Measurements from ENCODE around the gene MED25. TPM values are rescaled to one million over a fixed set of nuclear protein-coding genes. Genes with fewer than 3 reads are reported as not detected.

Gene MED25
- total and polyA plus RNA-seq, 4 donors = 42.6 to 75.2 (median 48.1) TPM

GRCh38 chr19:49882643-49883042 lies 64.6 kb downstream of the MED25 start:
- Histone ChIP-seq H3K9ac (ENCODE audit: insufficient read depth in 1 of 2, low read length in 2 of 2) (no peak overlapping the region), H3K9me3 (ENCODE audit: control insufficient read depth in 4 of 4, insufficient read depth in 3 of 4, low read length in 3 of 4) (peaks cover 0 to 2% (median 0%) of the 10 kb centered on the region in 4 donors), H3K4me1 (ENCODE audit: control insufficient read depth in 5 of 5, insufficient read depth in 5 of 5, low read length in 5 of 5) (peaks cover 0 to 10% (median 0%) of the 10 kb centered on the region in 5 donors), H3K36me3 (ENCODE audit: control insufficient read depth in 4 of 4, insufficient read depth in 4 of 4, low read length in 4 of 4) (peaks cover 17 to 58% (median 46%) of the 10 kb centered on the region in 4 donors), H3K27me3 (ENCODE audit: control insufficient read depth in 3 of 3, insufficient read depth in 3 of 3, low read length in 2 of 3) (no peaks in the 10 kb centered on the region), H3K27ac (ENCODE audit: low read depth in 1 of 2, low read length in 1 of 2) (no peak overlapping the region), H3K4me3 (no peak overlapping the region)
- no peak for ATAC-seq (ENCODE audit: insufficient read depth, low FRiP score)
- 97 to 98% methylated on average over 14 of the region's 14 CpGs for WGBS, 2 donors
- no peak for DNase-seq
- no peak for TF ChIP-seq CTCF (IDR thresholded peaks at IDR 0.05; ENCODE audit: control extremely low read depth, extremely low read depth)

DNA sequence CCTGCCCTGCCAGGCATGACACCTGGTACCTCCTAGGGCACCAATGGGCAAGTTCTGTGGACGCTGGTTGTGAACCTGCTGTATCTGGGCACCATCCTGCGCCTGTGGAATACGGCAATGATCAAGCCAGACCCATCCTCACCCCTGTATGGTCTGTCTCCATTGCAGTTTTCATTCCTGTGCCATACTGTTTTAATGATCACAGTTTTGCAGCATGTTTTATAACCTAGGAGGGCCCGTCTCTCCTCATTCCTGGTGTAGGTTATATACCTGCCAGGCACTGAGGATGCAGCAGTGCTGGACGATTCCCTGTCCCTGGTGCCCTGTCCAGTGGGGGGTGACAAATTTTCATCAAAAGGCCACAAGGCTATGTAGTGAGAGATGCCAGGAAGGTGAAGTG lies 65.0 kb downstream of the MED25 start:
- no peak for ATAC-seq (ENCODE audit: insufficient read depth, low FRiP score)
- no peak overlapping the region for H3K27ac ChIP-seq (ENCODE audit: low read depth in 1 of 2, low read length in 1 of 2)
- no peak for DNase-seq
- H3K9me3 ChIP-seq (ENCODE audit: control insufficient read depth in 4 of 4, insufficient read depth in 3 of 4, low read length in 3 of 4) = peaks cover 0 to 2% (median 0%) of the 10 kb centered on the region in 4 donors
- no peaks in the 10 kb centered on the region for H3K27me3 ChIP-seq (ENCODE audit: control insufficient read depth in 3 of 3, insufficient read depth in 3 of 3, low read length in 2 of 3)
- peaks cover 0 to 8% (median 0%) of the 10 kb centered on the region in 5 donors for H3K4me1 ChIP-seq (ENCODE audit: control insufficient read depth in 5 of 5, insufficient read depth in 5 of 5, low read length in 5 of 5)
- no peak for TF ChIP-seq CTCF (IDR thresholded peaks at IDR 0.05; ENCODE audit: control extremely low read depth, extremely low read depth)
- H3K36me3 ChIP-seq (ENCODE audit: control insufficient read depth in 4 of 4, insufficient read depth in 4 of 4, low read length in 4 of 4) = peaks cover 17 to 58% (median 46%) of the 10 kb centered on the region in 4 donors
- WGBS, 2 donors = 96 to 97% methylated on average over 5 of the region's 5 CpGs
- no peak overlapping the region for H3K9ac ChIP-seq (ENCODE audit: insufficient read depth in 1 of 2, low read length in 2 of 2)
- no peak overlapping the region for H3K4me3 ChIP-seq

- Histone ChIP-seq H3K9me3 (ENCODE audit: control insufficient read depth in 4 of 4, insufficient read depth in 3 of 4, low read length in 3 of 4) (peaks cover 0 to 2% (median 0%) of the 10 kb centered on the region in 4 donors), H3K36me3 (ENCODE audit: control insufficient read depth in 4 of 4, insufficient read depth in 4 of 4, low read length in 4 of 4) (peaks cover 17 to 60% (median 46%) of the 10 kb centered on the region in 4 donors), H3K27ac (ENCODE audit: low read depth in 1 of 2, low read length in 1 of 2) (no peak overlapping the region), H3K4me3 (no peak overlapping the region), H3K27me3 (ENCODE audit: control insufficient read depth in 3 of 3, insufficient read depth in 3 of 3, low read length in 2 of 3) (no peaks in the 10 kb centered on the region), H3K4me1 (ENCODE audit: control insufficient read depth in 5 of 5, insufficient read depth in 5 of 5, low read length in 5 of 5) (no peaks in the 10 kb centered on the region), H3K9ac (ENCODE audit: insufficient read depth in 1 of 2, low read length in 2 of 2) (no peak overlapping the region)
- no peak for ATAC-seq (ENCODE audit: insufficient read depth, low FRiP score)
- no peak for TF ChIP-seq CTCF (IDR thresholded peaks at IDR 0.05; ENCODE audit: control extremely low read depth, extremely low read depth)
- DNase-seq = no peak
- WGBS, 2 donors = 94 to 95% methylated on average over 18 of the region's 18 CpGs
Measured at GRCh38 chr19:49884109-49884508, 66.0 kb downstream of the MED25 start.

GRCh38 chr19:49884760-49885159 lies 66.7 kb downstream of the MED25 start:
- peaks cover 17 to 58% (median 40%) of the 10 kb centered on the region in 4 donors for H3K36me3 ChIP-seq (ENCODE audit: control insufficient read depth in 4 of 4, insufficient read depth in 4 of 4, low read length in 4 of 4)
- H3K9ac ChIP-seq (ENCODE audit: insufficient read depth in 1 of 2, low read length in 2 of 2) = no peak overlapping the region
- 92% methylated on average over 3 of the region's 3 CpGs for WGBS, 2 donors
- H3K9me3 ChIP-seq (ENCODE audit: control insufficient read depth in 4 of 4, insufficient read depth in 3 of 4, low read length in 3 of 4) = peaks cover 0 to 2% (median 0%) of the 10 kb centered on the region in 4 donors
- H3K27ac ChIP-seq (ENCODE audit: low read depth in 1 of 2, low read length in 1 of 2) = no peak overlapping the region
- no peak overlapping the region for H3K4me3 ChIP-seq
- H3K4me1 ChIP-seq (ENCODE audit: control insufficient read depth in 5 of 5, insufficient read depth in 5 of 5, low read length in 5 of 5) = peaks cover 0 to 3% (median 0%) of the 10 kb centered on the region in 5 donors
- H3K27me3 ChIP-seq (ENCODE audit: control insufficient read depth in 3 of 3, insufficient read depth in 3 of 3, low read length in 2 of 3) = no peaks in the 10 kb centered on the region
- TF ChIP-seq CTCF (IDR thresholded peaks at IDR 0.05; ENCODE audit: control extremely low read depth, extremely low read depth) = no peak
- ATAC-seq (ENCODE audit: insufficient read depth, low FRiP score) = no peak
- DNase-seq = no peak
